Measurements from ENCODE around the gene RNASE8. TPM values are rescaled to one million over a fixed set of nuclear protein-coding genes. Genes with fewer than 3 reads are reported as not detected.

Gene RNASE8
- total RNA-seq, 1 donor from 2014 or later = not detected

- Mint-ChIP-seq H3K27me3 (ENCODE audit: insufficient read depth, low read depth) (peaks cover 13% of the 10 kb centered on the region), H3K36me3 (peaks cover 4% of the 10 kb centered on the region), H3K4me1 (peaks cover 15% of the 10 kb centered on the region), H3K9me3 (peaks cover 2% of the 10 kb centered on the region), H3K4me3 (peak overlapping the region; percentile 91), H3K27ac (no peak overlapping the region)
- Histone ChIP-seq H3K9me3 (ENCODE audit: low read depth) (no peaks in the 10 kb centered on the region), H3K4me2 (peak overlapping the region; percentile 77), H3K27me3 (peaks cover 74% of the 10 kb centered on the region), H2AFZ (replicated peaks) (no peak overlapping the region), H3K9ac (no peak overlapping the region), H3K36me3 (no peaks in the 10 kb centered on the region), H3K27ac (no peak overlapping the region), H3K4me1 (peaks cover 10% of the 10 kb centered on the region), H3K4me3 (no peak overlapping the region), H3K79me2 (ENCODE audit: low read depth) (no peaks in the 10 kb centered on the region), H3F3A (ENCODE audit: low read depth) (no peaks in the 10 kb centered on the region), H4K20me1 (ENCODE audit: low read depth) (no peaks in the 10 kb centered on the region)
- DNase-seq (ENCODE audit: low spot score) = no peak
- TF ChIP-seq EZH2phosphoT487 (IDR thresholded peaks at IDR 0.05) = no peak
- TF ChIP-seq, protein P1, sequence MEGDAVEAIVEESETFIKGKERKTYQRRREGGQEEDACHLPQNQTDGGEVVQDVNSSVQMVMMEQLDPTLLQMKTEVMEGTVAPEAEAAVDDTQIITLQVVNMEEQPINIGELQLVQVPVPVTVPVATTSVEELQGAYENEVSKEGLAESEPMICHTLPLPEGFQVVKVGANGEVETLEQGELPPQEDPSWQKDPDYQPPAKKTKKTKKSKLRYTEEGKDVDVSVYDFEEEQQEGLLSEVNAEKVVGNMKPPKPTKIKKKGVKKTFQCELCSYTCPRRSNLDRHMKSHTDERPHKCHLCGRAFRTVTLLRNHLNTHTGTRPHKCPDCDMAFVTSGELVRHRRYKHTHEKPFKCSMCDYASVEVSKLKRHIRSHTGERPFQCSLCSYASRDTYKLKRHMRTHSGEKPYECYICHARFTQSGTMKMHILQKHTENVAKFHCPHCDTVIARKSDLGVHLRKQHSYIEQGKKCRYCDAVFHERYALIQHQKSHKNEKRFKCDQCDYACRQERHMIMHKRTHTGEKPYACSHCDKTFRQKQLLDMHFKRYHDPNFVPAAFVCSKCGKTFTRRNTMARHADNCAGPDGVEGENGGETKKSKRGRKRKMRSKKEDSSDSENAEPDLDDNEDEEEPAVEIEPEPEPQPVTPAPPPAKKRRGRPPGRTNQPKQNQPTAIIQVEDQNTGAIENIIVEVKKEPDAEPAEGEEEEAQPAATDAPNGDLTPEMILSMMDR (IDR thresholded peaks at IDR 0.05) = no peak
- no peak for TF ChIP-seq EZH2 (IDR thresholded peaks at IDR 0.05)
Observed at GRCh38 chr14:21026274-21026987, 31.2 kb upstream of the RNASE8 start.

DNA sequence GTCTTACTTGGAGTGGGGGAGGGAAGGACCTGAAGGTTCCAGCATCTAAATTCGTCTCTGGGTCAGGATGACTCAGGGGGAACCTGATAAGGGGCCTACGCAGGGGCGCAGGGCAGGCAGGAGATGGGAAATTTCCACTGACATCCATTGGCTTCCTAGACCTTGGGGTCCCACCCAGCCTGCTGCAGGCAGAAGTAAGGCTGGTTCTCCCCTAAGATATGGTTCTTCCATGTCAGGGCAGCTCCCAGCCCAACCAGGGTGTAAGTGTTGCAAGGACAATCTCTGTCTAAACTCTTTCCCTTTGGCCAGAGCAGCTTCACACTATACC, 30.7 kb upstream of the RNASE8 start:
- Histone ChIP-seq H3K27me3 (peaks cover 69% of the 10 kb centered on the region), H3K4me3 (no peak overlapping the region), H3F3A (ENCODE audit: low read depth) (no peaks in the 10 kb centered on the region), H2AFZ (replicated peaks) (no peak overlapping the region), H3K4me2 (no peak overlapping the region), H3K79me2 (ENCODE audit: low read depth) (no peaks in the 10 kb centered on the region), H4K20me1 (ENCODE audit: low read depth) (no peaks in the 10 kb centered on the region), H3K4me1 (peaks cover 10% of the 10 kb centered on the region), H3K9me3 (ENCODE audit: low read depth) (no peaks in the 10 kb centered on the region), H3K36me3 (no peaks in the 10 kb centered on the region), H3K9ac (no peak overlapping the region), H3K27ac (no peak overlapping the region)
- Mint-ChIP-seq H3K27ac (no peak overlapping the region), H3K36me3 (peaks cover 2% of the 10 kb centered on the region), H3K9me3 (peaks cover 2% of the 10 kb centered on the region), H3K27me3 (ENCODE audit: insufficient read depth, low read depth) (peaks cover 13% of the 10 kb centered on the region), H3K4me3 (peak overlapping the region; percentile 54), H3K4me1 (peaks cover 15% of the 10 kb centered on the region)
- no peak for DNase-seq (ENCODE audit: low spot score)
- no peak for TF ChIP-seq EZH2 (IDR thresholded peaks at IDR 0.05)
- no peak for TF ChIP-seq EZH2phosphoT487 (IDR thresholded peaks at IDR 0.05)
- TF ChIP-seq, protein P1 (IDR thresholded peaks at IDR 0.05) = no peak

- H3K4me2 ChIP-seq = no peak within 1 kb of the TSS
- H3K4me1 ChIP-seq = peaks cover 10% of the 10 kb centered on the region
- H4K20me1 ChIP-seq (ENCODE audit: low read depth) = no peaks in the 10 kb centered on the region
- no peaks in the 10 kb centered on the region for H3K9me3 ChIP-seq (ENCODE audit: low read depth)
- TF ChIP-seq EZH2phosphoT487 (IDR thresholded peaks at IDR 0.05) = no peak
- TF ChIP-seq EZH2 (IDR thresholded peaks at IDR 0.05) = no peak
- TF ChIP-seq, protein P1 (IDR thresholded peaks at IDR 0.05) = no peak
- H2AFZ ChIP-seq (replicated peaks) = no peak within 1 kb of the TSS
- peaks cover 39% of the 10 kb centered on the region for H3K27me3 ChIP-seq
- DNase-seq (ENCODE audit: low spot score) = no peak
- no peaks in the 10 kb centered on the region for H3F3A ChIP-seq (ENCODE audit: low read depth)
- no peak within 1 kb of the TSS for H3K9ac ChIP-seq
- no peak within 1 kb of the TSS for H3K4me3 Mint-ChIP-seq
- no peaks in the 10 kb centered on the region for H3K36me3 ChIP-seq
- no peak within 1 kb of the TSS for H3K27ac ChIP-seq
- H3K27ac Mint-ChIP-seq = no peak within 1 kb of the TSS
- no peaks in the 10 kb centered on the region for H3K9me3 Mint-ChIP-seq
- H3K27me3 Mint-ChIP-seq (ENCODE audit: insufficient read depth, low read depth) = peaks cover 9% of the 10 kb centered on the region
- H3K4me1 Mint-ChIP-seq = peaks cover 6% of the 10 kb centered on the region
- H3K4me3 ChIP-seq = no peak within 1 kb of the TSS
- no peaks in the 10 kb centered on the region for H3K79me2 ChIP-seq (ENCODE audit: low read depth)
- H3K36me3 Mint-ChIP-seq = no peaks in the 10 kb centered on the region
Observed at GRCh38 chr14:21029917-21030316, 27.7 kb upstream of the RNASE8 start, which contains the start of gene TPPP2. Gene TPPP2 (plus strand): TSS chr14:21030217. CDS start chr14:21030582, 365 bp downstream.

All from neural progenitor cell (in vitro differentiated cells).